ENCODE measurements around the gene NAT14.

- TF ChIP-seq POLR2A (IDR thresholded peaks at IDR 0.05; ENCODE audit: low read depth, low read length) (no peak), TAF1 (IDR thresholded peaks at IDR 0.05; ENCODE audit: borderline replicate concordance, low read depth, low read length) (no peak), POLR2AphosphoS5 (IDR thresholded peaks at IDR 0.05; ENCODE audit: low read depth, low read length) (no peak)
Observed at GRCh38 chr19:55477905-55478304, 7.1 kb upstream of the NAT14 start.

Data from GM12892 (cell line).